ENCODE measurements around the gene ADGRV1.

The ADGRV1 gene

GRCh38 chr5:91142819-91143218, 584.2 kb downstream of the ADGRV1 start:
- H3K27me3 ChIP-seq (ENCODE audit: control insufficient read depth, insufficient read depth, low read length), result no peaks in the 10 kb centered on the region
- H3K9me3 ChIP-seq (ENCODE audit: control insufficient read depth, low read depth, low read length), result no peaks in the 10 kb centered on the region
- H3K9ac ChIP-seq (ENCODE audit: low read length), result no peak overlapping the region
- H3K4me3 ChIP-seq (ENCODE audit: low read length), result no peak overlapping the region
- H3K36me3 ChIP-seq (ENCODE audit: control insufficient read depth, low read depth, low read length), result no peaks in the 10 kb centered on the region
- H3K4me1 ChIP-seq (ENCODE audit: control insufficient read depth, low read depth, low read length), result peaks cover 9% of the 10 kb centered on the region
- H3K27ac ChIP-seq (ENCODE audit: low read length), result no peak overlapping the region

- Histone ChIP-seq H3K27ac (ENCODE audit: low read length) (no peak overlapping the region), H3K4me3 (ENCODE audit: low read length) (no peak overlapping the region), H3K4me1 (ENCODE audit: control insufficient read depth, low read depth, low read length) (peaks cover 9% of the 10 kb centered on the region)
Measured at GRCh38 chr5:91143840-91144239, 585.2 kb downstream of the ADGRV1 start.

GRCh38 chr5:91144491-91145332, 586.1 kb downstream of the ADGRV1 start:
- H3K4me1 ChIP-seq (ENCODE audit: control insufficient read depth, low read depth, low read length), result peaks cover 9% of the 10 kb centered on the region
- no peak overlapping the region for H3K9ac ChIP-seq (ENCODE audit: low read length)
- H3K27ac ChIP-seq (ENCODE audit: low read length), result no peak overlapping the region
- no peak overlapping the region for H3K4me3 ChIP-seq (ENCODE audit: low read length)
- no peaks in the 10 kb centered on the region for H3K36me3 ChIP-seq (ENCODE audit: control insufficient read depth, low read depth, low read length)
- H3K27me3 ChIP-seq (ENCODE audit: control insufficient read depth, insufficient read depth, low read length), result no peaks in the 10 kb centered on the region
- no peaks in the 10 kb centered on the region for H3K9me3 ChIP-seq (ENCODE audit: control insufficient read depth, low read depth, low read length)

More at GRCh38 chr5:91143840-91144239, 585.2 kb downstream of the ADGRV1 start:
- Histone ChIP-seq H3K9me3 (ENCODE audit: control insufficient read depth, low read depth, low read length) (no peaks in the 10 kb centered on the region), H3K27me3 (ENCODE audit: control insufficient read depth, insufficient read depth, low read length) (no peaks in the 10 kb centered on the region), H3K36me3 (ENCODE audit: control insufficient read depth, low read depth, low read length) (no peaks in the 10 kb centered on the region), H3K9ac (ENCODE audit: low read length) (no peak overlapping the region)

- no peaks in the 10 kb centered on the region for H3K36me3 ChIP-seq (ENCODE audit: control insufficient read depth, low read depth, low read length)
- H3K27ac ChIP-seq (ENCODE audit: low read length), result no peak overlapping the region
- no peak overlapping the region for H3K4me3 ChIP-seq (ENCODE audit: low read length)
- peaks cover 9% of the 10 kb centered on the region for H3K4me1 ChIP-seq (ENCODE audit: control insufficient read depth, low read depth, low read length)
- no peaks in the 10 kb centered on the region for H3K9me3 ChIP-seq (ENCODE audit: control insufficient read depth, low read depth, low read length)
- no peaks in the 10 kb centered on the region for H3K27me3 ChIP-seq (ENCODE audit: control insufficient read depth, insufficient read depth, low read length)
- no peak overlapping the region for H3K9ac ChIP-seq (ENCODE audit: low read length)
Measured at GRCh38 chr5:91145333-91145620, 586.7 kb downstream of the ADGRV1 start.

GRCh38 chr5:91146230-91146629, 587.6 kb downstream of the ADGRV1 start:
- Histone ChIP-seq H3K27me3 (ENCODE audit: control insufficient read depth, insufficient read depth, low read length) (no peaks in the 10 kb centered on the region), H3K9me3 (ENCODE audit: control insufficient read depth, low read depth, low read length) (no peaks in the 10 kb centered on the region), H3K4me3 (ENCODE audit: low read length) (no peak overlapping the region), H3K27ac (ENCODE audit: low read length) (no peak overlapping the region), H3K36me3 (ENCODE audit: control insufficient read depth, low read depth, low read length) (no peaks in the 10 kb centered on the region), H3K4me1 (ENCODE audit: control insufficient read depth, low read depth, low read length) (peaks cover 8% of the 10 kb centered on the region), H3K9ac (ENCODE audit: low read length) (no peak overlapping the region)

- Histone ChIP-seq H3K27ac (ENCODE audit: low read length) (no peak overlapping the region), H3K27me3 (ENCODE audit: control insufficient read depth, insufficient read depth, low read length) (no peaks in the 10 kb centered on the region), H3K4me1 (ENCODE audit: control insufficient read depth, low read depth, low read length) (peaks cover 4% of the 10 kb centered on the region), H3K4me3 (ENCODE audit: low read length) (no peak overlapping the region), H3K9ac (ENCODE audit: low read length) (no peak overlapping the region), H3K36me3 (ENCODE audit: control insufficient read depth, low read depth, low read length) (no peaks in the 10 kb centered on the region), H3K9me3 (ENCODE audit: control insufficient read depth, low read depth, low read length) (no peaks in the 10 kb centered on the region)
Measured at GRCh38 chr5:91146905-91147600, 588.5 kb downstream of the ADGRV1 start.

- H3K9ac ChIP-seq (ENCODE audit: low read length), result no peak overlapping the region
- no peak overlapping the region for H3K4me3 ChIP-seq (ENCODE audit: low read length)
- H3K27ac ChIP-seq (ENCODE audit: low read length), result no peak overlapping the region
- H3K27me3 ChIP-seq (ENCODE audit: control insufficient read depth, insufficient read depth, low read length), result no peaks in the 10 kb centered on the region
- H3K36me3 ChIP-seq (ENCODE audit: control insufficient read depth, low read depth, low read length), result no peaks in the 10 kb centered on the region
- peaks cover 4% of the 10 kb centered on the region for H3K4me1 ChIP-seq (ENCODE audit: control insufficient read depth, low read depth, low read length)
- no peaks in the 10 kb centered on the region for H3K9me3 ChIP-seq (ENCODE audit: control insufficient read depth, low read depth, low read length)
Measured at GRCh38 chr5:91150234-91150633, 591.6 kb downstream of the ADGRV1 start.

GRCh38 chr5:91150636-91151035, 592.0 kb downstream of the ADGRV1 start:
- Histone ChIP-seq H3K36me3 (ENCODE audit: control insufficient read depth, low read depth, low read length) (no peaks in the 10 kb centered on the region), H3K27me3 (ENCODE audit: control insufficient read depth, insufficient read depth, low read length) (no peaks in the 10 kb centered on the region), H3K9ac (ENCODE audit: low read length) (no peak overlapping the region), H3K9me3 (ENCODE audit: control insufficient read depth, low read depth, low read length) (no peaks in the 10 kb centered on the region), H3K27ac (ENCODE audit: low read length) (no peak overlapping the region), H3K4me1 (ENCODE audit: control insufficient read depth, low read depth, low read length) (peaks cover 4% of the 10 kb centered on the region), H3K4me3 (ENCODE audit: low read length) (no peak overlapping the region)

GRCh38 chr5:91151947-91152346, 593.4 kb downstream of the ADGRV1 start:
- H3K4me3 ChIP-seq (ENCODE audit: low read length), result no peak overlapping the region
- no peaks in the 10 kb centered on the region for H3K36me3 ChIP-seq (ENCODE audit: control insufficient read depth, low read depth, low read length)
- no peak overlapping the region for H3K27ac ChIP-seq (ENCODE audit: low read length)
- no peaks in the 10 kb centered on the region for H3K27me3 ChIP-seq (ENCODE audit: control insufficient read depth, insufficient read depth, low read length)
- no peaks in the 10 kb centered on the region for H3K9me3 ChIP-seq (ENCODE audit: control insufficient read depth, low read depth, low read length)
- H3K4me1 ChIP-seq (ENCODE audit: control insufficient read depth, low read depth, low read length), result peaks cover 4% of the 10 kb centered on the region
- no peak overlapping the region for H3K9ac ChIP-seq (ENCODE audit: low read length)

- no peak overlapping the region for H3K9ac ChIP-seq (ENCODE audit: low read length)
- no peaks in the 10 kb centered on the region for H3K9me3 ChIP-seq (ENCODE audit: control insufficient read depth, low read depth, low read length)
- H3K36me3 ChIP-seq (ENCODE audit: control insufficient read depth, low read depth, low read length), result peaks cover 5% of the 10 kb centered on the region
- H3K4me3 ChIP-seq (ENCODE audit: low read length), result no peak overlapping the region
- H3K4me1 ChIP-seq (ENCODE audit: control insufficient read depth, low read depth, low read length), result peaks cover 4% of the 10 kb centered on the region
- H3K27ac ChIP-seq (ENCODE audit: low read length), result no peak overlapping the region
- H3K27me3 ChIP-seq (ENCODE audit: control insufficient read depth, insufficient read depth, low read length), result no peaks in the 10 kb centered on the region
Measured at GRCh38 chr5:91154338-91154737, 595.7 kb downstream of the ADGRV1 start.

GRCh38 chr5:91155274-91155673, 596.7 kb downstream of the ADGRV1 start:
- Histone ChIP-seq H3K27me3 (ENCODE audit: control insufficient read depth, insufficient read depth, low read length) (no peaks in the 10 kb centered on the region), H3K27ac (ENCODE audit: low read length) (no peak overlapping the region), H3K4me1 (ENCODE audit: control insufficient read depth, low read depth, low read length) (peaks cover 7% of the 10 kb centered on the region), H3K9ac (ENCODE audit: low read length) (no peak overlapping the region), H3K4me3 (ENCODE audit: low read length) (no peak overlapping the region), H3K9me3 (ENCODE audit: control insufficient read depth, low read depth, low read length) (no peaks in the 10 kb centered on the region), H3K36me3 (ENCODE audit: control insufficient read depth, low read depth, low read length) (peaks cover 5% of the 10 kb centered on the region)

GRCh38 chr5:91156242-91156641, 597.6 kb downstream of the ADGRV1 start:
- Histone ChIP-seq H3K36me3 (ENCODE audit: control insufficient read depth, low read depth, low read length) (peaks cover 5% of the 10 kb centered on the region), H3K9ac (ENCODE audit: low read length) (no peak overlapping the region), H3K27me3 (ENCODE audit: control insufficient read depth, insufficient read depth, low read length) (no peaks in the 10 kb centered on the region), H3K4me3 (ENCODE audit: low read length) (no peak overlapping the region), H3K27ac (ENCODE audit: low read length) (no peak overlapping the region), H3K9me3 (ENCODE audit: control insufficient read depth, low read depth, low read length) (no peaks in the 10 kb centered on the region), H3K4me1 (ENCODE audit: control insufficient read depth, low read depth, low read length) (peaks cover 7% of the 10 kb centered on the region)

Data from iPS-18a (cell line).